Epidermal melanocyte (primary cell): Measurements from ENCODE around the gene M1AP.

Source experiments
- DNase-seq: peaks from one replicate; pipeline ENCODE4 v3.0.0; 2011; ENCODE audit warnings: low spot score; ENCODE audit not compliant: insufficient read length

M1AP gene

GRCh38 chr2:74548900-74549826 is 99.0 kb downstream of the M1AP start:
- peak; percentile 57 for DNase-seq

- no peak for DNase-seq
These were observed 99.7 kb downstream of the M1AP start for GRCh38 chr2:74548285-74548899.

GRCh38 chr2:74546004-74546403 is 102.1 kb downstream of the M1AP start:
- no peak for DNase-seq

DNA sequence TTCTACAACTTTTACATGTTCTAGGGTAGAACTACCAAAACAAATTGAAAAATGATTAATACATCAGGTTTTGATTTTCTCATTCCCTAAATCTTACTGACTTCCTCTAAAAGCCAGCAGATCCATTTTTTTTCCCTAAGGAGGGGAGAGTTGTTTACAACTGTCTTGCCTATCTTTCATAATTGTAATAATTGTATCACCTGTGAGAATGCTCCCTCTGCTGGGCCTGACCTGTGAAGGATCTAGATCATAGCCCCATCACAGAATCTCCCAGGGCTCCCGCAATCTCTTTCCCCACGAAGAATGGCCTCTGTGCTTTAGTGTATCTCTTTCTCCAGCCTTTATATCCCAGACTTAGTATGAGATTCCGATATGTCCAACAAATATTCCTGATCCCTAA is 103.5 kb downstream of the M1AP start:
- DNase-seq, result no peak

DNA sequence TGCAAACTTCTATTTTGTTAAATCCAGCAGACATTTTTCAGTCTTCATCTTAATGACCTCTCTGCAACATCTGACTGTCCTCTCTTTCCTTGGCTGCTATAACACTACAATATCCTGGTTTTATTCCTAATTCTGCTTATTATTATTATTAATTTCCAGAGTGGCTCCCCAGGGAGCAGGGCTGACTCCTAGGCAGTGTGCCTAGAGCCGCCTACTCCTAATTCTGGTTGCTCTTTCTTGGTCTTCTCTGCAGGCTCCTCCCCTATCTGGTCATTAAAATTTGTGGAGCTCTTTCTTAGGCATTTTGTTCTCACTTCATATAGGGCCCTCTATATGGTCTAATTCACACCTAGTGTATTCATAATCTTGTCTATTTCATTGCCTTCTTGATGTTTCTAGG is 105.2 kb downstream of the M1AP start:
- DNase-seq, result no peak

GRCh38 chr2:74540291-74540690 is 107.8 kb downstream of the M1AP start:
- no peak for DNase-seq

- DNase-seq, result no peak
These were observed 109.2 kb downstream of the M1AP start for GRCh38 chr2:74538881-74539339.

GRCh38 chr2:74537140-74537539 is 111.0 kb downstream of the M1AP start:
- DNase-seq, result no peak

DNA sequence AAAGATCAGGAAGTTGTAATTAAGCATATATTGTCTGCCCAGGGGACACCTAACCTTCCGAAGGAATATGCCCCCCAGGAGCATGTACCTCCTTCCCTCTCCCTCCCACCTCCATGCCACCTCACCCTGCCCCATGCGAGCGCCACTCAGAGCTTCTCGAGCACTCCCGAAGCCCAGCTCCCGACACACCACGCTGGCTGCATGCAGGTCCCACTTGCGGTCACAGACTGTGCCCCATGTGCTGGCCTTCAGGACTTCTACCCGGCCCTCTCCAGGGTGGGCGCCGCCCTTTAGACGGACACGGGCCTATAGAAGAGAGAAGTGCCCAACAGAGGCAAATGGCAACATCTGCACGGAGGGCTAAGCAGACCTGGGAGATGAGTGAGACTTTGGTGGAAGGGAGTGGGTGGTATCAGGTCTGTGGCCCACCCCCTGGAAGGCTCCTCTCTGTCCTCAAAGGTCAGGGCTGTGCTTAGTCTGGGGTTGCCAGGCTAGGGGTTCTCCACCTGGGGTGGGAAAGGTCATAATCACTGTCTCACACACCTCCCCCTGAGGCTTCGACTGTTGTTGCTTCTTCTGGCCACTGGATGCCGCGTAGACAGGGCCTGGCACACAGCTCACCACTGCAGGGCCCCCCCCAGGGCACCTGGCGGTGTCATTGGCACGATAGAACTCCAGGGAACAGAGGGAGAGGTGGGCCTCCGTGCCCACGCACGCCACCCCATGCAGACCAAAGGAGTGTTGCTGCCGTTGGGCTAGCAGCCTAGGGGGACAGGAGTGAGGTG is 111.8 kb downstream of the M1AP start:
- no peak for DNase-seq

- no peak for DNase-seq
These were observed 112.6 kb downstream of the M1AP start for GRCh38 chr2:74535440-74535965.

- DNase-seq, result no peak
These were observed 113.7 kb downstream of the M1AP start for GRCh38 chr2:74534411-74534810.

GRCh38 chr2:74533464-74533863 is 114.7 kb downstream of the M1AP start:
- no peak for DNase-seq

GRCh38 chr2:74532222-74532621 is 115.9 kb downstream of the M1AP start:
- no peak for DNase-seq

GRCh38 chr2:74531666-74532065 is 116.5 kb downstream of the M1AP start:
- DNase-seq, result no peak

DNA sequence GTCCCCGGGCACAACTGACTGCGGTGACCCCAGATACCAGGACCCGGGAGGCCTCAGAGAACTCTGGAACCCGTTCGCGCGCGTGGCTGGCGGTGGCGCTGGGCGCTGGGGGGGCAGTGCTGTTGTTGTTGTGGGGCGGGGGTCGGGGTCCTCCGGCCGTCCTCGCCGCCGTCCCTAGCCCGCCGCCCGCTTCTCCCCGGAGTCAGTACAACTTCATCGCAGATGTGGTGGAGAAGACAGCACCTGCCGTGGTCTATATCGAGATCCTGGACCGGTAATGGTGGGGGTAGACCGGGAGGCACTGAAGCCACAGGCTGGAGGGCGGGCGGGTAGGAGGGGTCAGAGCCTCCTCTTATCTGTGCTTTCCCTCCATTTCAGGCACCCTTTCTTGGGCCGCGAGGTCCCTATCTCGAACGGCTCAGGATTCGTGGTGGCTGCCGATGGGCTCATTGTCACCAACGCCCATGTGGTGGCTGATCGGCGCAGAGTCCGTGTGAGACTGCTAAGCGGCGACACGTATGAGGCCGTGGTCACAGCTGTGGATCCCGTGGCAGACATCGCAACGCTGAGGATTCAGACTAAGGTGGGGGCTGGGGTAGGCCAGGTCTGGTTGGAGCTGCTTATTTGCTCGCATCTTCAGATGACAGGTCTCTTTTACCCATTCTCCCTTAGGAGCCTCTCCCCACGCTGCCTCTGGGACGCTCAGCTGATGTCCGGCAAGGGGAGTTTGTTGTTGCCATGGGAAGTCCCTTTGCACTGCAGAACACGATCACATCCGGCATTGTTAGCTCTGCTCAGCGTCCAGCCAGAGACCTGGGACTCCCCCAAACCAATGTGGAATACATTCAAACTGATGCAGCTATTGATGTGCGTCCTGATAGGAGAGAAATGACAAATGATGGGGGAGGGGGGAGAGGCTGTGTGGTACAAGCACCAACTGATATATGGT is 117.6 kb downstream of the M1AP start:
- DNase-seq, result no peak

DNA sequence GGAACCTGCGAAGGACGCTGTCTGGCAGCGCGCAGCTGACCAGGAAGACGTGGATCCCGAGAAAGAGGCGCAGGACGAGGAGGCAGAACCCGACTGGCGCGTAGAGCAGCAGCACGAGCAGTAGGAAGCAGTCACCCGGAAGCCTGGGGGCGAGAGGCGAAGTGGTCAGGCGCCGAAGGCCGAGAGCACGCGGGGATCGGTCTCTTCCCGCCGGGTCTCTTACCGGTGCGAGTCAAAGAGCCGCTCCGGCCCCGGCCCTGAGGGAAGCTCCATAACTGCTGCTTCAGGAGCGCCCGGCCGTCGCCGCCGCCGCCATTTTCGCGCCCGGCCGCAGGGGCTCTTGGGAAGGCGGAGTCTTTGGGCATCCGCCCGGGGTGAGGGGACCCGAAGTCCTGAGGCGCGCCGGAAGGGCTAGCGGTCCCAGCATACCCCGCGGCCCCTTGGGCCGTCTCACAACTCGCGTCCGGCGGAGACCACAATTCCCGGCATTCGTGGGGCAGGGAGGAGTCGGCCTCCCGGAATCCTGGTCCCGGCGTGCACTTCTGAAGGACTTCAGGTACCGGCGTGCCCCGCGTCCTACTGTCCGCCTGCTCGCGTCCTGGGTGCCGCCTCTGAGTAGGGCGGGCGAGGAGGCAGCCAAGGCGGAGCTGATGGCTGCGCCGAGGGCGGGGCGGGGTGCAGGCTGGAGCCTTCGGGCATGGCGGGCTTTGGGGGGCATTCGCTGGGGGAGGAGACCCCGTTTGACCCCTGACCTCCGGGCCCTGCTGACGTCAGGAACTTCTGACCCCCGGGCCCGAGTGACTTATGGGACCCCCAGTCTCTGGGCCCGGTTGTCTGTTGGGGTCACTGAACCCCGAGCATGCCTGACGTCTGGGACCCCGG is 118.5 kb downstream of the M1AP start, which contains the start of the genes AUP1 and HTRA2:
Gene AUP1, minus strand, starts transcription at position 350 of the 882 bp plus-strand sequence. Its CDS starts 77 bp downstream, at position 273.
Gene HTRA2, plus strand, starts transcription at position 577 of the 882 bp plus-strand sequence. Its CDS starts 74 bp downstream, at position 651.
- DNase-seq, result peak; percentile 99

GRCh38 chr2:74528600-74529356 is 119.4 kb downstream of the M1AP start:
- no peak for DNase-seq

- DNase-seq, result no peak
These were observed 120.4 kb downstream of the M1AP start for GRCh38 chr2:74527741-74528140.
